ES-I3 (cell line): ENCODE measurements around the gene PPL.

Experiments
- H3K36me3 ChIP-seq: 2 replicates; pipeline ENCODE4 v1.6.1; 2013; ENCODE audit warnings: mild to moderate bottlenecking, low read length, control low read depth, moderate library complexity; ENCODE audit not compliant: insufficient read depth
- H3K4me1 ChIP-seq: 2 replicates; pipeline ENCODE4 v1.6.1; 2013; ENCODE audit warnings: mild to moderate bottlenecking, control low read depth, low read length; ENCODE audit not compliant: insufficient read depth
- H3K9ac ChIP-seq: 2 replicates; pipeline ENCODE4 v1.6.1; 2013; ENCODE audit warnings: low read depth, mild to moderate bottlenecking, low read length, moderate library complexity
- H3K9me3 ChIP-seq: 2 replicates; pipeline ENCODE4 v1.6.1; 2013; ENCODE audit warnings: mild to moderate bottlenecking, low read length, moderate library complexity; ENCODE audit not compliant: control insufficient read depth, insufficient read depth

Gene PPL

DNA sequence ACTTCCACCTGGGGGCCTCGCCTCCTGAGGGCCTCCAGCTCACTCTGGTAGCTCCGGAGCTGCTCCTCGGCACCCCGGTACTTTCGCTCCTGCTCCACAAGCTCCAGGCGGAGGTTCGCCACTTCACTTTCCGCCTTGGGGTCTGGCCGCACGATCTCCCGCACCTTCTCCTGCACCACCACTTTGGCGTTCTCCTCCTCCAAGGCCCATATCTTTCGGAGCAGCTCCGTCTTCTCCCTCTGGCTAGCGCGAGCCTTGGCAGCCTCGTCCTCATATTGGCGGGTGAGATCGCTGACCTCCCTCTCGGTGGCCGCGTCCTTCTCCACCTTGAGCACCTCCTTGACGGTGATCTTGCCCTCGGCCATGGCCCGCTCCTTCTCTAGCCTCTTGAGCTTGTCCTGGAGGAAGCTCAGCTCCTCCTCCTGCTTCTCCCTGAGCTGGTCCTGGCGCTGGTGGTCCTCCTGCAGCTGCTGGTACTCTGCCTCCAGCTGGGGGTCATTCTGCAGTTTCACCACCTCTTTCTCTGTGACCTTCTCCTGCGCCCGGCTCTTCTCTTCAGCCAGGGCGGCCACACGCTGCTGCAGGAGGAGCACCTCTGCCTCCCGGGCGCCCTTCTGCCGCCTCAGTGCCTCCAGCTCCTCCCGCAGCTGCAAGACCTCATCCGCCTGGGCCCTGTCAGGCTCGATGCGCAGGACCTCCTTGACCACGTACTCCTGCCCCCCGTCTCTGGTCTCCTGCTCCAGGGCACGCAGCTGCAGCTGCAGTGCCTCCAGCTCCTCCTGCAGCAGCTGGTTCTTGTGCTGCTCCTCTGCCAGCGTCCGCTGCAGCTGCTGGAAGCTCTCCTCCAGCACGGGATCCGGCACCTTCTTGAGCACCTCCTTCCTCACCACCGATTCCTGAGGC is 51.7 kb downstream of the PPL start:
- Histone ChIP-seq H3K9ac (no peak overlapping the region), H3K4me1 (no peaks in the 10 kb centered on the region), H3K9me3 (no peaks in the 10 kb centered on the region), H3K36me3 (peaks cover 44% of the 10 kb centered on the region)

GRCh38 chr16:4884209-4884608 is 52.7 kb downstream of the PPL start:
- Histone ChIP-seq H3K36me3 (peaks cover 51% of the 10 kb centered on the region), H3K9ac (no peak overlapping the region), H3K9me3 (no peaks in the 10 kb centered on the region), H3K4me1 (no peaks in the 10 kb centered on the region)

DNA sequence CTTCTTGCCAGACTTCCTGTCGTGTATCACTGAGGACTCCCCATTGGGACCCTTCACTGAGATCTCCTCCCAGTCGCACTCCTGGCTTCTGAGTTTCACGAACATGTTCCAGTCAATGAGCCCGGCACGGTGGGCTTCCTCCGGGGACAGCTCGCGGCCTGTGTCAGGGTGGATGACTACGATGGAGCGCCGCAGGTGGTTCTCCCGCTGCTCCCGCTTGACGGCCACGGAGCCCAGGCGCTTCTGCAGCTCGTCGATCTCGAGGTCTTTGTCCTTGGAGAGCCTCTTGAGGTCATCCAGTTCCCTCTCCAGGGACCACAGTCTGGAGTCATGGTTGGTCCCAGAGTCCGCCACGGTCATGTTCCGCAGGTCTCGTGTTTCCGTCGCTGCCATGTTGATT is 53.4 kb downstream of the PPL start:
- no peaks in the 10 kb centered on the region for H3K9me3 ChIP-seq
- peaks cover 55% of the 10 kb centered on the region for H3K36me3 ChIP-seq
- H3K9ac ChIP-seq: no peak overlapping the region
- no peaks in the 10 kb centered on the region for H3K4me1 ChIP-seq

DNA sequence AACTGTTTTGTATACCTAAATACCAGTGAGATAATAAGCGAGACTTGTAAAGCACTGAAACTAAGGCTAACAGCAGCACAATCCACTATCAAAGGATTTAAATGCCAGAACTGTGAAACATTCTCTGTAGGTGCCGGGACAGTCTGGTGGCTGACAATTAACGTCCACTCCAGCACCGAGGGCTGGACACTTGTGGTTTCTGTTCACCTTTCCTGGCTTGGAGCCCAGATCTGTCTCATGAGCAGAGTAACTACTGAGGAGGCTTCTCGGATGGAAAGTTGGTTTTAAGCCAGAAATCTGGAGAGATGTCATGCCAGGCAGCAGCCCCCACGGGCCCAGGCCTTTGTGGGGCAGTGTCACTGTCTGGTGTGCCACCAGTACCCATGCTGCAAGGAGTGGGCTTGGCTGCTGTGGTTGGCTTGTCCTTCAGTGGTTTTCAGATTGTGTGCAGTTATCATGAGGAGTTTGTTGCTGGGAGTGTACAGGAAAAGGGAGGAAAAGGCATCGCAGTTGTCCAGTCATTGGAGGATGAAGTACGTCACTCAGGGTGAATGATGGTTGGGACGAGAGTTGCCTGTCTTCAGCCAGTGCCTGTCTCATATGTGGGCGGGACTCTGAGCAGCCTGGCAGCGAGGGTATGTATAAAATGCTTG is 54.2 kb downstream of the PPL start:
- H3K9ac ChIP-seq: no peak overlapping the region
- no peaks in the 10 kb centered on the region for H3K9me3 ChIP-seq
- peaks cover 58% of the 10 kb centered on the region for H3K36me3 ChIP-seq
- H3K4me1 ChIP-seq: no peaks in the 10 kb centered on the region

DNA sequence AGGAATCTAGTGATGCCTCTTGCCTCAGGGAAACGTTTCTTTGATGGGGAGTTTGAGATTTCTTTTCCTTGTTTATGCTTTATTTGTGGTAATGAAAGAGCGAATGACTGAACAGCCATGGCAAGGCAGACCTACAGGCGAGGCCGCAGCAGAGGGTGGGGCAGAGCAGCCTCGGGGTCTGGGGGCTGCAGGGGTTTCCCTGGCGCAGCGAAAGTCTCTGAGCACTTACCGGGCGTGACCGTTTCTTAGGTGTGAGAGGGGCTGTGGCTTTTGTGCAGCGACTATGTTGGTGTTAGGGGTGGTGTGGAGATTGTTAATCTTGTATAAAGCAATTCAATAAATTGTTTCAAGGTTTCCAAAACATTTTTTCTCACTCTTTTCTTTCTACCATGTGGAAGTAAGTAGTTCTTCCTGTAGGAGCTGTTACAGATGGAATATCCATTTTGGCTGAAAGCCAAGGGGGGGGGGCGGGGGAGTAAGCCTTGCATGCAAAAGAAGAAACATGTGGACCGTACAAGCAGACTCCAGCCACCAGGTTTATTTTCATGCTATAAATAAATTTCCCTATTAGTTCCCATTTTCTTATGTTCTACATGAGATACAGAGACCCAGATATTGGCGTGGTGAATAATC is 54.8 kb downstream of the PPL start:
- peaks cover 54% of the 10 kb centered on the region for H3K36me3 ChIP-seq
- H3K9ac ChIP-seq: no peak overlapping the region
- H3K9me3 ChIP-seq: no peaks in the 10 kb centered on the region
- H3K4me1 ChIP-seq: no peaks in the 10 kb centered on the region

- Histone ChIP-seq H3K9ac (no peak overlapping the region), H3K36me3 (peaks cover 44% of the 10 kb centered on the region), H3K9me3 (no peaks in the 10 kb centered on the region), H3K4me1 (no peaks in the 10 kb centered on the region)
Observed at GRCh38 chr16:4880006-4880580, 56.9 kb downstream of the PPL start.

DNA sequence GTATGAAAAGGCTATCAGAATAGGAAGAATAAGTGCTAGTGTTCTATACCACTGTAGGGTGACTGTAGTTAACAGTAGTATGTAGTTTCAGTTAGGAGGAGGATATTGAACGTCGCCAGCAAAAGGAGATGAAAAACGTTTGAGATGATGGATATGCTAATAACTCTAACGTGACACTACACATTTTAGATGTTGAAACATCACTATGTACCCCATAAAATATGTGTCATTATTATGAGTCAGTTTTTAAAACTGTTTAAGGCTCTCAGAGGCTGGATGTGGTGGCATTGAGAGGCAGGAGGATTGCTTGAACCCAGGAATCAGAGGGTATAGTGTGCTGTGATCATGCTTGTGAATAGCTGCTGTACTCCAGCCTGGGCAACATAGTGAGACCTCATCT is 57.9 kb downstream of the PPL start:
- H3K9ac ChIP-seq: no peak overlapping the region
- peaks cover 48% of the 10 kb centered on the region for H3K36me3 ChIP-seq
- H3K9me3 ChIP-seq: no peaks in the 10 kb centered on the region
- H3K4me1 ChIP-seq: no peaks in the 10 kb centered on the region

DNA sequence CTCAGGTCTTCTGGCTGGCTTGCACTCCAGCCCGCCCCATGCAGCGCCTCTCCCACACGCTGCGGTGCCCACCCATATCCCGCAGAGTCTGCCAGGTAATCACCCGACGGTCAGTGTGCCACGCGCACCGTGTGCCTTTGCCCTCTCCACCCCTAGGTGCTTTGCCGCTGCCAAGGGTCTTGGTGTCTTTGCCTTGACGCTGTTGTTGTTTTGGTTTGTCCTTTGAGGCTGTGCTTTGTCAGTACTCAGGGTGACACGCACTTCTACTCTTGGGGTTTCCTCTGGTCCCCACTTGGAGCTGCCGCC is 59.6 kb downstream of the PPL start:
- Histone ChIP-seq H3K4me1 (no peaks in the 10 kb centered on the region), H3K36me3 (peaks cover 51% of the 10 kb centered on the region), H3K9ac (no peak overlapping the region), H3K9me3 (no peaks in the 10 kb centered on the region)

DNA sequence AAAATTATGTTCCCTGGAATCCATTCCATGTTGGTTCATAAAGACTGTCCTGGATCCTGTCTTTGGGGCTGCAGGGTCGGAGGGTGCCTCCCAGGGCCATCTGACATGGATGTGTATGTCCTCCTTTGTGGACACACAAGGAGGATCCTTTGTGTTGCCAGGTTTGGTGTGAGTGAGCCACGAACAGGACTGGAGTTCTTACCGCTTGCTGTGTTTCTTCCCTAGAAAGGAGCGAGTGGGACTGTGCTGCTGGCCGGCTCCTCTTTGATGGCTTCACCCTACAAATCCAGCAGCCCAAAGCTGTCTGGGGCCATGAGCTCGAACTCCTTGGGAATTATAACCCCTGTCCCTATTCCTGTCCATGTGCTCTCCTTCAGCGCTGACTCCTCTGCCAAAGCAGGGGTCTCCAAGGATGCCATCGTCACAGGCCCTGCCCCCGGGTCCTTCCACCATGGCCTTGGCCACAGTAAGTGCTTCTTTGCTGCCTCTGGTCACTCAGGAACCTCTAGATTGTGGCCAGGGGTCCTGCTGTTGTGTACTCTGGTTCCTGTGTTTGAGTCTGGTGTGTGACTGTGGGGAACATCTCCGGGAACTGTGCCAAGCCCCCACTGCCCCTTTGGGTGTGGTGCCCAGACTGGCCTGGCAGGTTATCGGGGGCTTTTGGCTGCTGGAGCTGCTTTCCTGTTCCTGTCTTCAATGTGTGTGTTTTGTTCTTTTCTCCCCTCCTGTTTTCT is 60.1 kb downstream of the PPL start:
- no peaks in the 10 kb centered on the region for H3K9me3 ChIP-seq
- no peak overlapping the region for H3K9ac ChIP-seq
- H3K36me3 ChIP-seq: peaks cover 54% of the 10 kb centered on the region
- no peaks in the 10 kb centered on the region for H3K4me1 ChIP-seq

- Histone ChIP-seq H3K9me3 (no peaks in the 10 kb centered on the region), H3K36me3 (peaks cover 52% of the 10 kb centered on the region), H3K9ac (no peak overlapping the region), H3K4me1 (no peaks in the 10 kb centered on the region)
Observed at GRCh38 chr16:4874666-4875065, 62.3 kb downstream of the PPL start.

- H3K9me3 ChIP-seq: no peaks in the 10 kb centered on the region
- H3K36me3 ChIP-seq: peaks cover 42% of the 10 kb centered on the region
- H3K4me1 ChIP-seq: no peaks in the 10 kb centered on the region
- no peak overlapping the region for H3K9ac ChIP-seq
Observed at GRCh38 chr16:4873091-4873490, 63.9 kb downstream of the PPL start.

DNA sequence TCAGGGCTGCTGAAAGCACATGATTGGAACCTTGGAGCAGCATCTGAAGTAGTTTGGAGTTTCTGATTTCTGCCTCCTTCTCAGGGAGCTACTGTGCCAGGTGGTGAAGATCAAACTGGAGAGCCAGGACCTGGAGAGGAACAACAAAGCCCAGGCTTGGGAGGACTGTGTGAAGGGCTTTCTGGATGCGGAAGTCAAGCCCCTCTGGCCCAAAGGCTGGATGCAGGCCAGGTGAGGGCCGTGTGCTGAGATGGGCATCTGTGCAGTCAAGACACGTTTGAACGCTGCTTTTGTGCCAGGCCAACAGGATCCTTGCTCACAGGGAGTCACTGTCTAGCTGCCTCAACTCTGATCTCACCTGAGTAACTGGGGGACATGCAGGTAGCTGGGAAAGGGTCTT is 65.9 kb downstream of the PPL start:
- no peaks in the 10 kb centered on the region for H3K9me3 ChIP-seq
- H3K4me1 ChIP-seq: no peaks in the 10 kb centered on the region
- peaks cover 38% of the 10 kb centered on the region for H3K36me3 ChIP-seq
- no peak overlapping the region for H3K9ac ChIP-seq

GRCh38 chr16:4870138-4870671 is 66.7 kb downstream of the PPL start:
- H3K4me1 ChIP-seq: no peaks in the 10 kb centered on the region
- no peaks in the 10 kb centered on the region for H3K9me3 ChIP-seq
- H3K9ac ChIP-seq: no peak overlapping the region
- H3K36me3 ChIP-seq: peaks cover 36% of the 10 kb centered on the region
